BE2C (cell line): Measurements from ENCODE around the gene RPS21. TPM values are rescaled to one million over a fixed set of nuclear protein-coding genes. Genes with fewer than 3 reads are reported as not detected.

Experiments used
- DNase-seq: peaks from one replicate; pipeline ENCODE4 v3.0.0-alpha.2; 2020
- H3K27me3 ChIP-seq: fragments of 250-450 bp; sonication (Bioruptor Pico); 2 replicates; pipeline ENCODE4 v1.5.1; 2020; ENCODE audit warnings: mild to moderate bottlenecking
- H3K36me3 ChIP-seq: fragments of 250-450 bp; sonication (Bioruptor Pico); 2 replicates; pipeline ENCODE4 v1.5.1; 2020; ENCODE audit warnings: mild to moderate bottlenecking
- H3K4me1 ChIP-seq: fragments of 250-450 bp; sonication (Bioruptor Pico); 2 replicates; pipeline ENCODE4 v1.5.1; 2020
- H3K4me3 ChIP-seq: 2 replicates; pipeline ENCODE4 v1.5.1; 2011; ENCODE audit warnings: low read depth, low read length
- H3K9me3 ChIP-seq: fragments of 250-450 bp; sonication (Bioruptor Pico); 2 replicates; pipeline ENCODE4 v1.5.1; 2020
- polyA plus RNA-seq: library from polyadenylated mRNA; unstranded; fragments of >200 nt; gene quantifications from one replicate; pipeline ENCODE4 v1.2.1, GENCODE V29; 2012; ENCODE audit warnings: low read depth, missing spikeins; ENCODE audit not compliant: insufficient read length, insufficient read depth
- TF ChIP-seq, protein P1 (sequence below): IDR thresholded peaks from 2 replicates; pipeline ENCODE4 v1.5.1; 2012; ENCODE audit warnings: mild to moderate bottlenecking, low read depth, low read length

RPS21 gene
- 4,851 TPM for polyA plus RNA-seq

DNA sequence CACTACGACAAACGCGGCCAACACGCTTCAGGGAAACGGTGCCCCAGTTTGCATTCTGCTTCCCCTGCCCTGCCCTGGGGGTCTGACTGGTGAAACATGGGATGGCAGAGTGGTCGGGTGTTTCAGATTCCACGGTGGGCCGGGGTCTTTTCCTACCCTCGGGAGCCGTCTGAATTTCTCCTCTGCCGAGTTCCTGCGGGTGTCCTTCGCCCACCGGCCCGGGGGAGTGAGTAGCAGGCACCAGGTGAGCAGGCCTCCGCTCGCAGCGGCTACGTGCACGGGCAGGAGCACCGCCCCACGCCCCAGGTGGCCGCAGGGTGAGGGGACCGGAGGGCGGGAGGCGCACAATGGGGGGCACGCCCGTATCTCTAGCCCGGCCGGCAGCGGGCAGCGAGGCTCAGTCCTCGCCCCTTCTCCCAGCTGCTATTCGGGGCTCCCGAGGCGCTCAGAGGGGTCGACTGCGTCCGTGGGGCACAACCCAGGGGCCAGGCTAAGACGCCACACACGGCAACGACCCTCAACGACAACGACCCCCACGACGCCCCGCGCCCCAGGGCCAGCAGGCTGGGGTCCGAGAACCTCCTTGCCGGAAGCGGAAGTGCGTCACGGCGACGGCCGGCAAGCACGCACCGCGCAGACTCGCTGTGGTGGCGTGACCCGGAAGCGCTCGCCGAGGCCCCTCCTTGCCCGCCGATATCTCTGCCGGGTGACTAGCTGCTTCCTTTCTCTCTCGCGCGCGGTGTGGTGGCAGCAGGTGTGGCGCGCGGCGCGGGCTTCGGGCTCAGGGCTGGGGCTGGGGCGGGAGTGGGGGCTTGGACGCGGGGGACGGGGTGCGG lies at the start of gene RPS21:
Gene RPS21, plus strand, starts transcription at position 721 of the 836 bp plus-strand sequence. CDS start 236 bp downstream, outside the sequence.
- 0 out of 2 replicates have a peak, but pooled peaks cover 2% of the 10 kb centered on the region for H3K4me1 ChIP-seq
- peak within 1 kb of the TSS; percentile 100 for H3K4me3 ChIP-seq
- peak; percentile 96 for DNase-seq
- H3K36me3 ChIP-seq, result peaks cover 30% of the 10 kb centered on the region
- TF ChIP-seq, protein P1, sequence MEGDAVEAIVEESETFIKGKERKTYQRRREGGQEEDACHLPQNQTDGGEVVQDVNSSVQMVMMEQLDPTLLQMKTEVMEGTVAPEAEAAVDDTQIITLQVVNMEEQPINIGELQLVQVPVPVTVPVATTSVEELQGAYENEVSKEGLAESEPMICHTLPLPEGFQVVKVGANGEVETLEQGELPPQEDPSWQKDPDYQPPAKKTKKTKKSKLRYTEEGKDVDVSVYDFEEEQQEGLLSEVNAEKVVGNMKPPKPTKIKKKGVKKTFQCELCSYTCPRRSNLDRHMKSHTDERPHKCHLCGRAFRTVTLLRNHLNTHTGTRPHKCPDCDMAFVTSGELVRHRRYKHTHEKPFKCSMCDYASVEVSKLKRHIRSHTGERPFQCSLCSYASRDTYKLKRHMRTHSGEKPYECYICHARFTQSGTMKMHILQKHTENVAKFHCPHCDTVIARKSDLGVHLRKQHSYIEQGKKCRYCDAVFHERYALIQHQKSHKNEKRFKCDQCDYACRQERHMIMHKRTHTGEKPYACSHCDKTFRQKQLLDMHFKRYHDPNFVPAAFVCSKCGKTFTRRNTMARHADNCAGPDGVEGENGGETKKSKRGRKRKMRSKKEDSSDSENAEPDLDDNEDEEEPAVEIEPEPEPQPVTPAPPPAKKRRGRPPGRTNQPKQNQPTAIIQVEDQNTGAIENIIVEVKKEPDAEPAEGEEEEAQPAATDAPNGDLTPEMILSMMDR, result no peak
- no peaks in the 10 kb centered on the region for H3K9me3 ChIP-seq
- H3K27me3 ChIP-seq, result no peaks in the 10 kb centered on the region

GRCh38 chr20:62337558-62338293 lies 49.2 kb upstream of the RPS21 start:
- Histone ChIP-seq H3K36me3 (no peaks in the 10 kb centered on the region), H3K4me3 (no peak overlapping the region), H3K27me3 (no peaks in the 10 kb centered on the region), H3K4me1 (no peaks in the 10 kb centered on the region), H3K9me3 (no peaks in the 10 kb centered on the region)
- DNase-seq, result no peak
- TF ChIP-seq, protein P1, result no peak

GRCh38 chr20:62338294-62338620 lies 48.6 kb upstream of the RPS21 start:
- no peak for DNase-seq
- H3K4me3 ChIP-seq, result no peak overlapping the region
- no peaks in the 10 kb centered on the region for H3K36me3 ChIP-seq
- no peaks in the 10 kb centered on the region for H3K27me3 ChIP-seq
- TF ChIP-seq, protein P1, result no peak
- H3K9me3 ChIP-seq, result no peaks in the 10 kb centered on the region
- H3K4me1 ChIP-seq, result no peaks in the 10 kb centered on the region

DNA sequence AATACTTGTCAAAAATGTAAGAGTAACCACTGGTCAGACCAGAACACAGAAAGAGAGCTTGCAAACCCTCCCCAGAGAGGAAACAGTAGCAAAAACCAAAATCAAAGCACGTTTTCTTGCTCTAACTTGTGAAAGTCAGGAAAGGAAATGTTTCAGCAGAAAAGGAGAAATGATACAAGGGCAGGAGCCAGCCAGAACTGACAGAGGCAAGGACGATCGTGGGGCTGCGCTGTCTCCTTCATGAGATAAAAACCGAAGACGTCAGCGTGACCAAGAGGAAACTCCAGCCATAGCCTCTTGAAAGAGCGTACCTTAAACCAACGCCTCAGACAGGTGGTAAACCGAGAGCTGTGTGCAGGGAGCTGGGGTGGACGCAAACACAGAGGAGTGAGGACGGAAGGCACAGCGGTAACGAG lies 47.2 kb upstream of the RPS21 start:
- Histone ChIP-seq H3K9me3 (no peaks in the 10 kb centered on the region), H3K27me3 (no peaks in the 10 kb centered on the region), H3K4me1 (no peaks in the 10 kb centered on the region), H3K4me3 (no peak overlapping the region), H3K36me3 (no peaks in the 10 kb centered on the region)
- DNase-seq, result no peak
- TF ChIP-seq, protein P1, result no peak

DNA sequence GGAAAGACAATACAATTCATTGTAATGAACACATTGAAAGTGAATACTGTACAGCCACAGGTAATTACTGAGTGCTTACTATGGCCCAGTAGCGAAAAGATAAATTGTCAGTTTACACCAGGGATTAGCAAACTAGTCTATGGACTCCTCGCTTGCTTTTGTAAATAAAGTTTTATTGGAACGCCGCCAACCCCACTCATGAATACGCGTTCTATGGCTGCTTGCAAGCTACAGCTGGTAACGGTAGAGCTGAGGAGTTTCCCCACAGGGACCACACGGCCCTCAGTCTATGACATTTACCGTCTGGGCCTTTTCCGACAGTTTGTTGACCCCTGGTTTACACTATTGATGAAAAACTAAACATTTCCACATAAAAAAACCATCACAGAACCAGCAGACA lies 44.0 kb upstream of the RPS21 start:
- H3K4me3 ChIP-seq, result no peak overlapping the region
- TF ChIP-seq, protein P1, result no peak
- H3K4me1 ChIP-seq, result no peaks in the 10 kb centered on the region
- H3K36me3 ChIP-seq, result no peaks in the 10 kb centered on the region
- H3K27me3 ChIP-seq, result no peaks in the 10 kb centered on the region
- DNase-seq, result no peak
- H3K9me3 ChIP-seq, result no peaks in the 10 kb centered on the region

GRCh38 chr20:62344092-62344491 lies 42.8 kb upstream of the RPS21 start:
- no peaks in the 10 kb centered on the region for H3K4me1 ChIP-seq

More at GRCh38 chr20:62344092-62344491, 42.8 kb upstream of the RPS21 start:
- DNase-seq, result no peak
- Histone ChIP-seq H3K4me3 (no peak overlapping the region), H3K27me3 (no peaks in the 10 kb centered on the region), H3K36me3 (no peaks in the 10 kb centered on the region), H3K9me3 (no peaks in the 10 kb centered on the region)
- TF ChIP-seq, protein P1, result no peak
